HepG2 (cell line): ENCODE data around the gene RRP12. TPM values are rescaled to one million over a fixed set of nuclear protein-coding genes. Genes with fewer than 3 reads are reported as not detected.

Experiments used
- ATAC-seq: fragments of 200-7000 bp; cut with Tn5 transposase; 3 replicates; pipeline ENCODE4 v1.9.1; 2020; ENCODE audit warnings: mild to moderate bottlenecking, moderate library complexity
- BruUV-seq: library from RNA; stranded (reverse); fragments of 400-500 nt; replicated peaks from 2 replicates; lab custom pipeline; 2021; lab: Mats Ljungman, UMichigan
- CTCF ChIA-PET: fragments of 300-600 bp; formaldehyde crosslinking; extraction: SDS; loops from one replicate; lab custom pipeline; 2021; ENCODE audit warnings: low total read pairs, inconsistent platforms, low intra/inter-chr PET ratio; lab: Yijun Ruan, JAX
- POLR2A ChIA-PET: fragments of 350-600 bp; sonication (Branson Sonifier 250); formaldehyde crosslinking; loops from one replicate; lab custom pipeline; 2020; ENCODE audit warnings: antibody characterized with exemption, inconsistent platforms; lab: Yijun Ruan, JAX
- DNase-seq: peaks from one replicate; pipeline ENCODE4 v3.0.0-alpha.2; 2015; ENCODE audit warnings: low spot score
- FAIRE-seq: peaks from 3 replicates; lab custom pipeline; 2011; peaks lifted over from hg19 to GRCh38; lab: Jason Lieb, UNC
- H2AFZ ChIP-seq: one replicate; pipeline ENCODE4 v1.6.1; 2011; ENCODE audit warnings: low read length, inconsistent platforms
- H3K27ac ChIP-seq: fragments of 300-600 bp; 3 replicates; pipeline ENCODE4 v1.8.0; 2011; ENCODE audit warnings: mixed run types, mild to moderate bottlenecking, mixed read lengths, low read length, inconsistent platforms; ENCODE audit not compliant: insufficient read depth; ENCODE audit errors: extremely low read length
- H3K27me3 ChIP-seq, 2 experiments: fragments of 200-600 bp in 1 of 2; 2 replicates in 1 of 2; 3 replicates in 1 of 2; pipeline versions ENCODE4 v1.6.0 to v1.8.0; 2011; ENCODE audit warnings: low read length in 2 of 2, mild to moderate bottlenecking in 2 of 2, moderate library complexity in 2 of 2, inconsistent platforms in 1 of 2; ENCODE audit not compliant: insufficient read depth in 2 of 2, control insufficient read depth in 1 of 2
- H3K36me3 ChIP-seq, 2 experiments: fragments of 200-600 bp in 1 of 2; replicated peaks in 1 of 2; 2 replicates in 1 of 2; 3 replicates in 1 of 2; pipeline versions ENCODE4 v1.5.1 to v1.8.0; 2011; ENCODE audit warnings: low read length in 2 of 2, inconsistent platforms in 1 of 2; ENCODE audit not compliant: insufficient read depth in 2 of 2, control insufficient read depth in 1 of 2
- H3K4me1 ChIP-seq: 2 replicates; pipeline ENCODE4 v1.5.1; 2012; ENCODE audit warnings: low read length, inconsistent platforms; ENCODE audit not compliant: insufficient read depth
- H3K4me2 ChIP-seq: 2 replicates; pipeline ENCODE4 v1.6.0; 2011; ENCODE audit warnings: low read depth, low read length, inconsistent platforms
- H3K4me3 ChIP-seq, 3 experiments: fragments of 200-600 bp in 1 of 3; sonication (generic), shearing (Covaris generic) in 1 of 3; replicated peaks in 1 of 3; 2 replicates each; pipeline ENCODE4 v1.5.1; 2011 to 2016; ENCODE audit warnings: low read length in 3 of 3, inconsistent platforms in 2 of 3, low read depth in 2 of 3, mild to moderate bottlenecking in 2 of 3, control low read depth in 1 of 3, mixed read lengths in 1 of 3; ENCODE audit not compliant: insufficient read depth in 1 of 3
- H3K79me2 ChIP-seq: one replicate; pipeline ENCODE4 v1.6.1; 2011; ENCODE audit warnings: low read length, inconsistent platforms; ENCODE audit not compliant: insufficient read depth
- H3K9ac ChIP-seq: 2 replicates; pipeline ENCODE4 v1.6.0; 2011; ENCODE audit warnings: mild to moderate bottlenecking, low read depth, low read length, inconsistent platforms; ENCODE audit not compliant: insufficient read depth
- H3K9me3 ChIP-seq: 2 replicates; pipeline ENCODE4 v1.5.1; 2012; ENCODE audit warnings: mild to moderate bottlenecking, low read length
- H4K20me1 ChIP-seq: 2 replicates; pipeline ENCODE4 v1.6.0; 2011; ENCODE audit warnings: inconsistent platforms, mild to moderate bottlenecking, low read length, moderate library complexity; ENCODE audit not compliant: insufficient read depth
- ARNT2 ChIP-seq: sonication (generic); formaldehyde crosslinking; IDR thresholded peaks from 2 replicates; pipeline ENCODE4 v1.8.0; 2022; ENCODE audit warnings: mild to moderate bottlenecking, low read depth, missing genetic modification reagents, moderate library complexity
- ATAD3A ChIP-seq: sonication (generic); formaldehyde crosslinking; IDR thresholded peaks from 2 replicates; pipeline ENCODE4 v1.4.0; 2020; ENCODE audit warnings: missing genetic modification reagents
- DMTF1 ChIP-seq: sonication (generic); formaldehyde crosslinking; IDR thresholded peaks from 2 replicates; pipeline ENCODE4 v1.4.0; 2020; ENCODE audit warnings: mild to moderate bottlenecking, missing genetic modification reagents
- HNF4G ChIP-seq, 2 experiments: sonication (generic) in 1 of 2; formaldehyde crosslinking in 1 of 2; IDR thresholded peaks; 2 replicates each; pipeline versions ENCODE4 v1.4.0 to v1.6.1; 2011 to 2020; ENCODE audit warnings: borderline replicate concordance in 2 of 2, low read depth in 2 of 2, mild to moderate bottlenecking in 2 of 2, low read length in 1 of 2, missing genetic modification reagents in 1 of 2, moderate library complexity in 1 of 2
- LCORL ChIP-seq, 2 experiments: fragments of 450-650 bp in 1 of 2; sonication (generic) in 1 of 2; formaldehyde crosslinking in 1 of 2; IDR thresholded peaks; 2 replicates each; pipeline versions ENCODE4 v1.5.0 to v1.6.1; 2017 to 2020; ENCODE audit warnings: antibody characterized with exemption in 1 of 2, missing genetic modification reagents in 1 of 2
- MIER3 ChIP-seq: IDR thresholded peaks from 2 replicates; pipeline ENCODE4 v1.6.1; 2016; ENCODE audit warnings: missing compliant biosample characterization, borderline replicate concordance
- STAG1 ChIP-seq: sonication (generic); formaldehyde crosslinking; IDR thresholded peaks from 2 replicates; pipeline ENCODE4 v1.4.0; 2020; ENCODE audit warnings: missing genetic modification reagents
- TOE1 ChIP-seq: sonication (generic); formaldehyde crosslinking; IDR thresholded peaks from 2 replicates; pipeline ENCODE4 v1.4.0; 2020; ENCODE audit warnings: mild to moderate bottlenecking, missing genetic modification reagents
- ZBTB40 ChIP-seq, 2 experiments: fragments of 450-650 bp in 1 of 2; sonication (generic) in 1 of 2; formaldehyde crosslinking in 1 of 2; IDR thresholded peaks; 2 replicates each; pipeline versions ENCODE4 v1.6.1 to v1.8.0; 2016 to 2022; ENCODE audit warnings: antibody characterized with exemption in 1 of 2, mild to moderate bottlenecking in 1 of 2, missing genetic modification reagents in 1 of 2
- ZNF724P ChIP-seq: sonication (generic); formaldehyde crosslinking; IDR thresholded peaks from 2 replicates; pipeline ENCODE4 v1.8.0; 2022; ENCODE audit warnings: missing genetic modification reagents, borderline replicate concordance
- WGBS: methylation state at CpG from one replicate; pipeline ENCODE4 v1.1.6; 2017; ENCODE audit warnings: low lambda C conversion rate; 5-methylcytosine and 5-hydroxymethylcytosine counted together
- in situ Hi-C: cut with HindIII; loops from 2 replicates; pipeline ENCODE4 v1.10.0; 2017; ENCODE audit warnings: low pct_unique_long_range_greater_than_20kb; ENCODE audit not compliant: extremely low pct_ligation_motif_present
- intact Hi-C: fragments of 100-400 bp; cut with micrococcal nuclease; formaldehyde crosslinking; loops from one replicate; pipeline ENCODE4 v1.10.0; 2022; ENCODE audit not compliant: unreplicated experiment
- polyA plus RNA-seq, 8 experiments: library from polyadenylated mRNA; depleted of rRNA in 3 of 8; stranded (reverse) in 7 of 8; unstranded in 1 of 8; fragments of >200 nt; fragmentation: Illumina TruSeq in 4 of 8; extraction: Trizol in 4 of 8; gene quantifications; 2 replicates each; pipeline versions ENCODE4 v1.2.1 to v1.2.3, GENCODE V29; 2011 to 2016; ENCODE audit warnings: low read depth in 4 of 8, missing spikeins in 1 of 8, mixed read lengths in 1 of 8; ENCODE audit not compliant: insufficient read depth in 1 of 8
- total RNA-seq, 5 experiments: library from RNA; depleted of rRNA; stranded (reverse); fragments of >200 nt; fragmentation: Illumina TruSeq; extraction: Trizol; gene quantifications; 2 replicates each; pipeline ENCODE4 v1.2.3, GENCODE V29; 2016; ENCODE audit warnings: low read depth in 1 of 5

RRP12 gene
- total and polyA plus RNA-seq, 2 of the 13 experiments (the other 11 are each of a cell fraction or from before 2014, with no cell fraction given) = 13.2 to 39.4 TPM

- no peaks in the 10 kb centered on the region for H3K9me3 ChIP-seq
- intact Hi-C loops (no loop called here), in situ Hi-C loops (no loop called here)
- H2AFZ ChIP-seq = no peak overlapping the region
- no peak for DNase-seq
- H3K9ac ChIP-seq = no peak overlapping the region
- CTCF ChIA-PET = no interaction called here
- ATAC-seq = no peak
- WGBS = 84% methylated on average over 9 of the region's 9 CpGs
- no peaks in the 10 kb centered on the region for H3K36me3 ChIP-seq
- POLR2A ChIA-PET = interaction anchor here (1.1 kb wide), 1 partner anchor 9 kb away, joined by 3 read pairs; the partner anchor contains the start of gene FRAT2
- H3K4me2 ChIP-seq = no peak overlapping the region
- peaks cover 9% of the 10 kb centered on the region for H3K79me2 ChIP-seq
- peaks cover 77% of the 10 kb centered on the region for H3K4me1 ChIP-seq
- FAIRE-seq = no peak
- no TSS peak for BruUV-seq
- no peaks in the 10 kb centered on the region for H4K20me1 ChIP-seq
- H3K27me3 ChIP-seq = no peaks in the 10 kb centered on the region
- no peak overlapping the region for H3K4me3 ChIP-seq
- H3K27ac ChIP-seq = peak overlapping the region; percentile 29
- TF ChIP-seq ARNT2 (CRISPR knock-in tag) (no peak), STAG1 (CRISPR knock-in tag) (no peak), ZNF724P (CRISPR knock-in tag) (no peak), ZBTB40 (IDR thresholded peaks at IDR 0.05) (no peak), ZBTB40 (CRISPR knock-in tag; IDR thresholded peaks at IDR 0.05) (no peak), TOE1 (no peak), MIER3 (CRISPR knock-in tag) (no peak), HNF4G (IDR thresholded peaks at IDR 0.05; ENCODE audit: borderline replicate concordance, low read depth, low read length) (no peak), HNF4G (CRISPR knock-in tag; IDR thresholded peaks at IDR 0.05; ENCODE audit: borderline replicate concordance, low read depth) (no peak), ATAD3A (CRISPR knock-in tag) (no peak), LCORL (IDR thresholded peaks at IDR 0.05) (no peak), LCORL (CRISPR knock-in tag; IDR thresholded peaks at IDR 0.05) (no peak), DMTF1 (CRISPR knock-in tag) (no peak)
Measured at GRCh38 chr10:97325754-97326153, 75.4 kb downstream of the RRP12 start.
